ENCODE data around the gene UNK. TPM values are rescaled to one million over a fixed set of nuclear protein-coding genes. Genes with fewer than 3 reads are reported as not detected.

Gene UNK
- total RNA-seq, 6 donors from 2014 or later, result 22.4 to 97.4 (median 31.4) TPM

- Histone ChIP-seq H3K36me3 (no peaks in the 10 kb centered on the region), H3K27me3 (no peaks in the 10 kb centered on the region), H3K9me3 (no peaks in the 10 kb centered on the region), H3K4me1 (peaks cover 35 to 58% (median 37%) of the 10 kb centered on the region in 4 donors), H3K27ac (peak overlapping the region; percentile 99 to 100 (median 99)), H3K4me3 (peak overlapping the region; percentile 53 to 74 (median 66))
- peak; percentile 91 to 96 for TF ChIP-seq POLR2AphosphoS5 (IDR thresholded peaks at IDR 0.05)
- TF ChIP-seq POLR2A (IDR thresholded peaks at IDR 0.05), result peak in 2 of 4 donors; percentile 1 to 80
- peak; percentile 73 to 99 (median 94) for TF ChIP-seq EP300 (IDR thresholded peaks at IDR 0.05)
- TF ChIP-seq CTCF (IDR thresholded peaks at IDR 0.05), result peak in 1 of 6 experiments; percentile 3
- 15 to 32% methylated on average over 17 to 32 of the region's 43 CpGs for WGBS, 2 donors
- ATAC-seq (ENCODE audit: low FRiP score in 2 of 2) (peak; percentile 94), DNase-seq (peak; percentile 71 to 85)
These were observed 647 bp downstream of the UNK start for GRCh38 chr17:75785016-75785890.

- TF ChIP-seq CTCF (IDR thresholded peaks at IDR 0.05), result no peak
- no peak for TF ChIP-seq POLR2A (IDR thresholded peaks at IDR 0.05)
- no peak for TF ChIP-seq POLR2AphosphoS5 (IDR thresholded peaks at IDR 0.05)
- no peak for TF ChIP-seq EP300 (IDR thresholded peaks at IDR 0.05)
- WGBS, 2 donors, result 72 to 80% methylated on average over 6 of the region's 6 CpGs
These were observed 6.6 kb downstream of the UNK start for GRCh38 chr17:75791254-75791653.

DNA sequence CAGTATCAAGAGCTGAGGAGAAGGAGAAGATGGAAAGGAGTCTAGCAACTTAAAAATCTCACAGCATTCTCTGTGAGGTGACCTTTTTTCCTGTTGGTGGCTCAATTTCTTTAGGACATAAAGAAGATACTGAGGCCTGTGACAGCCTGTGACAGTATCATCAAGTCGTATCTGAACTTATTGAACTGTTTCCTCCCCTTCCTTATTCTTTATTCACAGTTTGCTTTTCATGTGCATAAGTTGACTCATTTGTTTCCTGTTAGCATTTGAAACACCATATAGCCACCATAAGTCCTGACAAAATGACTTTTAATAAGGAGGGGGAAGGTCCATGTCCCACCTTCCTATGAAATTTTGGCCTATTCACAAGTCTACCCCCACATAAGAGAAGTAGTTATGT is 8.9 kb downstream of the UNK start:
- TF ChIP-seq CTCF (IDR thresholded peaks at IDR 0.05), result no peak
- no peak for TF ChIP-seq EP300 (IDR thresholded peaks at IDR 0.05)
- no peak for TF ChIP-seq POLR2AphosphoS5 (IDR thresholded peaks at IDR 0.05)
- no peak for TF ChIP-seq POLR2A (IDR thresholded peaks at IDR 0.05)
- WGBS, 2 donors, result 67 to 71% methylated on average over 1 of the region's 1 CpG

More at GRCh38 chr17:75791254-75791653, 6.6 kb downstream of the UNK start:
- Histone ChIP-seq H3K4me1 (peaks cover 9 to 21% (median 13%) of the 10 kb centered on the region in 4 donors), H3K27me3 (no peaks in the 10 kb centered on the region), H3K36me3 (peaks cover 0 to 15% (median 0%) of the 10 kb centered on the region in 4 donors), H3K27ac (no peak overlapping the region), H3K9me3 (no peaks in the 10 kb centered on the region), H3K4me3 (no peak overlapping the region)
- DNase-seq (no peak), ATAC-seq (ENCODE audit: low FRiP score in 2 of 2) (no peak)

DNA sequence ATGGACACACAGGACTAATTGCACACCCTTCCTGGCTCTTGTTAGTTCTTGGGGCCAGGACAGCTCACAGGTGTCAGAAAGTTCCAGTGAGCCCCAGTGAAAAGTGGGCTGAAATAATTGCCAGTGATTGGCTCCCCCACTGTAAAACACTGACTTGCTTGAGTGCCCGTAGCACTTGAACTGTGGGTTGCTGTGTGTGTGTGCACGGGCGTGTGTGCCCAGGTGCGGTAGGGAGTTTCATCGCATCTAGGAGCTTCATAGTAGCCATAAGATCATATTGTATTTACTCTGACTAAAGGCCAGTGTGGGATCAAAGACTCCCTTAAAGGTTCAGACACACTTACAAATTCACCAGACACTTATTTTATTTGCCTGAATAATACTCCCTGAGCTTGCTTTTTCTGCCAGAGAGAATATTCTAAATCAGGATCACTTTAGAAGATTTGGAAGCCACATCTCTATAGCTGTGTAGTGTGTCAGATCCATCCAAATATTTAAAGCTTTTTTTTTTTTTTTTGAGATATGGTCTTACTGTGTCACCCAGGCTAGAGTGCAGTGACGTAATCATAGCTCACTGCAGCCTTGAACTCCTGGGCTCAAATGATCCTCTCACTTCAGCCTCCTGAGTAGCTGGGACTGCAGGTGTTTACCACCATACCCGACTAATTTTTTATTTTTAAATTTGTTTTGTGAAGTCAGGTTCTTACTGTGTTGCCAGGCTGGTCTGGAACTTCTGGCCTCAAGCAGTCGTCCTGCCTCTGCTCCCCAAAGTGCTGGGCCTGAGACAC is 11.4 kb downstream of the UNK start:
- WGBS, 2 donors, result 80 to 94% methylated on average over 5 to 8 of the region's 8 CpGs
- no peak for DNase-seq
- ATAC-seq (ENCODE audit: low FRiP score in 2 of 2), result no peak
- H3K9me3 ChIP-seq, result no peaks in the 10 kb centered on the region
- no peaks in the 10 kb centered on the region for H3K27me3 ChIP-seq
- peaks cover 7 to 40% (median 21%) of the 10 kb centered on the region in 4 donors for H3K36me3 ChIP-seq
- no peak for TF ChIP-seq POLR2AphosphoS5 (IDR thresholded peaks at IDR 0.05)
- TF ChIP-seq EP300 (IDR thresholded peaks at IDR 0.05), result no peak
- TF ChIP-seq POLR2A (IDR thresholded peaks at IDR 0.05), result no peak
- TF ChIP-seq CTCF (IDR thresholded peaks at IDR 0.05), result no peak
- H3K27ac ChIP-seq, result no peak overlapping the region
- H3K4me3 ChIP-seq, result no peak overlapping the region
- H3K4me1 ChIP-seq, result no peaks in the 10 kb centered on the region

More for the DNA sequence above, 8.9 kb downstream of the UNK start:
- H3K27me3 ChIP-seq, result no peaks in the 10 kb centered on the region
- H3K4me1 ChIP-seq, result peaks cover 0 to 6% (median 2%) of the 10 kb centered on the region in 4 donors
- DNase-seq, result no peak
- H3K9me3 ChIP-seq, result no peaks in the 10 kb centered on the region
- no peak for ATAC-seq (ENCODE audit: low FRiP score in 2 of 2)
- peaks cover 7 to 26% (median 9%) of the 10 kb centered on the region in 4 donors for H3K36me3 ChIP-seq
- no peak overlapping the region for H3K27ac ChIP-seq
- no peak overlapping the region for H3K4me3 ChIP-seq

Measured in upper lobe of left lung (tissue), 6 donors.